Tibial nerve (tissue), 3 donors: Measurements from ENCODE around the gene CBX6.

ENCODE experiments used
- POLR2A ChIP-seq, 2 donors: fragments of 450-650 bp; IDR thresholded peaks; one replicate each; pipeline ENCODE4 v1.6.1; 2017; ENCODE audit warnings: antibody characterized with exemption in 2 of 2, mild to moderate bottlenecking in 2 of 2, moderate library complexity in 2 of 2
- TF ChIP-seq, protein P1 (sequence below), 5 experiments: fragments of 200-600 bp in 3 of 5; fragments of 450-650 bp in 2 of 5; sonication (generic) in 3 of 5; IDR thresholded peaks; one replicate each; pipeline ENCODE4 v1.5.1; 2016 to 2019; ENCODE audit warnings: antibody characterized with exemption in 5 of 5, mild to moderate bottlenecking in 3 of 5, moderate library complexity in 2 of 5

DNA sequence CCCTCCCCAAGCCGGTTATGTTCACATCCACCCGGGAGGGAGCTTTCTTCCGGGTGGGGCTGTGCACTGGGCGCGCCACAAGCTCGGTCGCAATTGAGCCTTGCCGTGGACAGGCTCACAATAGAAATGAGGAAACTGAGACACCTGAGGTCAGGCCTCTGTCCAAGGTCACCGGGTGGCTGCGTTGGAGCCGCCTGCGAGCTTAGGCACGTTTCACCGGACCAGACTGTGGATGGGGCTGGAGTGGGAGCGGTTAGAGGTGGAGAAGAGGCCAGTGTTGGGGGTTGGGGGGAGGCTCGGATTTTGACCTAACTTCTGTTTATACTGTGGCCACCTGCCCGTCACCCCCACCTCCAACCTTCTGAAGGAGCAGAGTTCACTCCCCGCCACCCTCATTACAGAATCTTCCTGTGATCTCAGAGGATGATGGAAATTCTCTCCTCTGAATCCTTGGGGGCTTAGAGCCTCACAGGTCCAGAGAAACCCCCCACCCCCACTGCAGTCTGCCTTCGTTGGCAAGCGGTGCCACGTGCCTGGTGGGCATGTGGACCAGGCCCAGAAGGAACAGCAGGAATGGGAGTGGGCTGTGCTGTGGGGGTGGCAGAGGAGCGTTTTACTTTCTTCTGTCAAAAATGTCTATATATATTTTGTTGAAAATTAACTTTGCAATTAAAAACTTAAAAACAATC lies 27.6 kb downstream of the CBX6 start:
- TF ChIP-seq, protein P1, sequence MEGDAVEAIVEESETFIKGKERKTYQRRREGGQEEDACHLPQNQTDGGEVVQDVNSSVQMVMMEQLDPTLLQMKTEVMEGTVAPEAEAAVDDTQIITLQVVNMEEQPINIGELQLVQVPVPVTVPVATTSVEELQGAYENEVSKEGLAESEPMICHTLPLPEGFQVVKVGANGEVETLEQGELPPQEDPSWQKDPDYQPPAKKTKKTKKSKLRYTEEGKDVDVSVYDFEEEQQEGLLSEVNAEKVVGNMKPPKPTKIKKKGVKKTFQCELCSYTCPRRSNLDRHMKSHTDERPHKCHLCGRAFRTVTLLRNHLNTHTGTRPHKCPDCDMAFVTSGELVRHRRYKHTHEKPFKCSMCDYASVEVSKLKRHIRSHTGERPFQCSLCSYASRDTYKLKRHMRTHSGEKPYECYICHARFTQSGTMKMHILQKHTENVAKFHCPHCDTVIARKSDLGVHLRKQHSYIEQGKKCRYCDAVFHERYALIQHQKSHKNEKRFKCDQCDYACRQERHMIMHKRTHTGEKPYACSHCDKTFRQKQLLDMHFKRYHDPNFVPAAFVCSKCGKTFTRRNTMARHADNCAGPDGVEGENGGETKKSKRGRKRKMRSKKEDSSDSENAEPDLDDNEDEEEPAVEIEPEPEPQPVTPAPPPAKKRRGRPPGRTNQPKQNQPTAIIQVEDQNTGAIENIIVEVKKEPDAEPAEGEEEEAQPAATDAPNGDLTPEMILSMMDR (IDR thresholded peaks at IDR 0.05), result no peak
- TF ChIP-seq POLR2A (IDR thresholded peaks at IDR 0.05), result no peak
